ENCODE measurements around the gene TMEM130.
"Not testable (repeated sequence)": the region's sequence is repeated elsewhere in the genome, so short reads cannot be mapped to it uniquely, and the experiment has no call there.

TMEM130 gene

DNA sequence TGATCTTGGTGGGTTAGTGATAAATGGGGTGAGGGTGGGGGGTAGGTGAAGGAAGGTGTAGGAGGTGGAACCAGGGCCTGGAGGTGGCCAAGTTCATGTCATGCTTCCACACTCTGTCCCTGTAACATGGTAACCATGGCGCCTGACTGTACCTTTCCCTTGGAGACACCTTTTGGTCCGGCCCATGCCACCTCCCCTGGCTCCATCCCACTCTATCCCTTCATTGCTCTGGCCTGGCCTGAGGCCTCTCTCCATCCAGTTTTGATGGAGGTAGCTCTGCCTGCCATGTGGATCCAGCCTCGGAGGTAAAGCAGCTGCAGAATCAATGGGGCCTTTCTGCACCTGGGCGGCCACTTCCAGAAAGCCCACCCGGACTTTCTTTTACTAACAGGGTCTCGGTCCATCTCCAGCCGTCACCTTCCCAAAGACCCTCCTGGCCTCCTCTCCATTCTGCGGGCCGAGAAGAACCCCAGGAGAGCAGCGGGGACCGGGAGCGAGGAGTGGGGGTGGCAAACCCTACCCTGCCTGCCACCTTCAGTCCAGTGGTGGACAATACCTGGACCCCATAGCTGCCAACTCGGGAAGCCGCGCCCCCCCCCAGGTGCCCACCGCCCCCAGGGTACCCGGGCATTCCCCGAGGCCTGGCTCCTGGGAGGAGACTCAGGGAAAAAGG is 8.0 kb upstream of the TMEM130 start:
- no peak for DNase-seq (ENCODE audit: low read depth in 2 of 2)

- no peak for DNase-seq (ENCODE audit: low read depth in 2 of 2)
Observed at GRCh38 chr7:98877146-98877545, 7.3 kb upstream of the TMEM130 start.

GRCh38 chr7:98875501-98875900 is 5.7 kb upstream of the TMEM130 start:
- no peak for DNase-seq (ENCODE audit: low read depth in 2 of 2)

DNA sequence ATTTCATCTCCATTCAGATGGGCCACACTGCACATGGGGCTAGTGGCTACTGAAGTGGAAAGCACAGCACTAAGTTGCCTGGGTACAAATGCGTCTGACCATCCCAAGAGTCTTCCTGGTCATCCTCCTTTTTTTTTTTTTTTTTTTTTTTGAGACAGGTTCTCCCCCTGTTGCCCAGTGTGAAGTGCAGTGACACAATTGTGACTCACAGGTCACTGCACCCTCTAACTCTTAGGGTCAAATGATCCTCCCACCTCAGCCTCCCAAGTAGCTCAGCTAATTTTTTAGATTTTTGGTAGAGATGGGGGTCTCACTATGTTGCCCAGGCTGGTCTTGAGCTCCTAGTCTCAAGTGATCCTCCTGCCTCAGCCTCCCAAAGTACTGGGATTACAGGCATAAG is 5.1 kb upstream of the TMEM130 start:
- DNase-seq (ENCODE audit: low read depth in 2 of 2), result no peak

DNA sequence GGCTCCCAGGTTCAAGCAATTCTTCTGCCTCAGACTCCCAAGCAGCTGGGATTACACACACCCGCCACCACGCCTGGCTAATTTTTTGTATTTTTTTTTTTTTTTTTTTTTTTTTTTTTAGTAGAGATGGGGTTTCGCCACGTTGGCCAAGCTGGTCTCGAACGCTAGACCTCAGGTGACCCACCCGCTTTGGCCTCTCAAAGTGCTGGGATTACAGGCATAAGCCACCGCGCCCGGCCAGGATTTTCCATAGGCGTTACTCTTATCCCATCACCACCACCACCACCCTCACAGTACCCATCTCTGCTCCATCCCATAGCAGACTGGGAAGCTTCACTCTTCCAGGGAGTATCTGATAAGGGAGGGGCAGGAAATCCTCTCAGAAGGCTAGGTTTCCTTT is 3.8 kb upstream of the TMEM130 start:
- not testable (repeated sequence) for DNase-seq (ENCODE audit: low read depth in 2 of 2)

DNA sequence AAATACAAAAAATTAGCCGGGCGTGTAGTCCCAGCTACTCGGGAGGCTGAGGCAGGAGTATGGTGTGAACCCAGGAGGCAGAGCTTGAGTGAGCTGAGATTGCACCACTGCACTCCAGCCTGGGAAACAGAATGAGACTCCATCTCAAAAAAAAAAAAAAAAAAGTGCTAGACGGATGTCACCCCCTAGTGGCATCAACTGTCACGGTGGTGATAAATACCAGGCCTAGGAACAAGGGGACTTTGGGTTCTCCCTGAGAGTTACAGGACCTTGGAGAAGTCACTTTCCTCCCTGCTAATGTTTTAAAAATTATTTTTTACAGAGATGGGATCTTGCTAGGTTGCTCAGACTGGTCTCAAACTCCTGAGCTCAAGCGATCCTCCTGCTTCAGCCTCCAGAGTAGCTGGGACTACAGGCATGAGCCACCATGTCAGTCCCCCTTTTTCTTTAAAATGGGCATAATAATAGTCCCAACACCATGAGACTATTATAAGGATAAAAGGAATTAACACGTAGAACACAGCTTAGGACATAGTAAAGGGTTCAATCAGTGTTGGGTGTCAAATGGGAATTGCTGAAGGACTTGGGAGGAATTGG is 2.6 kb upstream of the TMEM130 start:
- no peak for DNase-seq (ENCODE audit: low read depth in 2 of 2)

- DNase-seq (ENCODE audit: low read depth in 2 of 2), result no peak
Observed at GRCh38 chr7:98870807-98871491, 1.1 kb upstream of the TMEM130 start.

DNA sequence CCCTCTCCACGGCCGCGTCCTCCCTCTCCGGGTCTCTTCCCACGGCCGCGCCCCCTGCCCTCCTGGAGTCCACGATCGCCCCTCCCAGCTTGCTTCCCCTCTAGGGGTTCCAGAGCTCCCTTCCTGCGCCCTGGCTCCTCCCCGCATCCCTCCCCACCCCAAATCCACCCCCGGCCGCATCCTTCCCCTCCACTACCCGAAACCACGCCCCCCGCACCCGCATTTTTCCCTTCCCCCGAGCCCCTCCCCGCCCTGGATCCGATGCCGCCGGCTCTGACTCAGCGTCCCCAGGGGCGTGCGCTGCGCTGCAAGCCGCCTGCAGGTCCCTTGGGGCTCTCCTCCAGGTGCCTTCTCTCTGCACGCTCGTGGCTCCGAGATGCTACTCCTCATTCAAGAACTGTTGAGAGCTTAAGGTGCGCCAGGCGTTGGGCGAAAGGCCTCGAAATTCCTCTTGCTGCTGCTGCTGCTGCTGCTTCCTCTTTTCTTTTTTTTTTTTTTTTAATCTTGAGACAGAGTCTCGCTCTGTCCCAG is 372 bp upstream of the TMEM130 start:
- DNase-seq (ENCODE audit: low read depth in 2 of 2), result peak in 1 of 2 experiments; percentile 22

GRCh38 chr7:98869027-98869596 is 702 bp downstream of the TMEM130 start:
- no peak for DNase-seq (ENCODE audit: low read depth in 2 of 2)

GRCh38 chr7:98868450-98868849 is 1.4 kb downstream of the TMEM130 start:
- no peak for DNase-seq (ENCODE audit: low read depth in 2 of 2)

- no peak for DNase-seq (ENCODE audit: low read depth in 2 of 2)
Observed at GRCh38 chr7:98866765-98867164, 3.0 kb downstream of the TMEM130 start.

DNA sequence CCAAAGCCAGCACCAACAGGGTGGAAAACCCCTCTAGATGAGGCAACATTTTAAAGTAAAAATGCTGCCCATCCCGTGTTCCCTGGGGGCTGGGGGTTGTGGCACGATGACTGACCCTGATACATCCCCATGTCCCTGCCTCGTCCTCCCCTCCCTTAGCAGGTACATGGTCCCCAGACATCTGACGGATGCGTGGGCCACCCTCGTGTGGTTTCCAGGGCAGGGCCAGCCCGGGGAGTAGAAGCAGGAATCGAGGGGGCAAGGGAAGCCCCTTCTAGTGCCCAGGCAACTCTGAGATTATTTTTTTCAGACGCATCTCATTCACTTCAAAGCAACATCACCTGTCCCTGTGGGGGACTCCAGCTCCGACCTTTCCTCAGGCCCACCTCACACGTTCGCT is 3.5 kb downstream of the TMEM130 start:
- DNase-seq (ENCODE audit: low read depth in 2 of 2), result no peak

GRCh38 chr7:98864731-98865453 is 4.9 kb downstream of the TMEM130 start:
- no peak for DNase-seq (ENCODE audit: low read depth in 2 of 2)

DNA sequence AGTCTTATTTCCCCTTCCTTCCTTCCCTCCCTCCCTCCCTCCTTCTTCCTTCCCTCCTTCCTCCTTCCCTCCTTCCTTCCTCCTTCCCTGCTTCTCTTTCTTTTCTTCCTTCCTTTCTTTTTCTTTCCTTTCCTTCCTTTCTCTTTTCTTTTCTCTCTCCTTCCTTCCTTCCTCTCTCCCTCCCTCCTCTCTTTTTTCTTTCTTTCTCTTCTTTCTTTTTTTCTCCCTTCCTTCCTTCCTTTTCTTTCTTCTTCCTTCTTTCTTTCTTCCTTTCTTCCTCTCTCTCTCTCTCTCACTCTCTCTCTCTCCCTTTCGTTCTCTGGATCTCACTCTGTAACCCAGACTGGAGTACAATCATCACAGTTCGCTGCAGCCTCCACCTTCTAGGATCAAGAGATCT is 6.2 kb downstream of the TMEM130 start:
- DNase-seq (ENCODE audit: low read depth in 2 of 2), result no peak

- no peak for DNase-seq (ENCODE audit: low read depth in 2 of 2)
Observed at GRCh38 chr7:98862716-98863420, 6.9 kb downstream of the TMEM130 start.

DNA sequence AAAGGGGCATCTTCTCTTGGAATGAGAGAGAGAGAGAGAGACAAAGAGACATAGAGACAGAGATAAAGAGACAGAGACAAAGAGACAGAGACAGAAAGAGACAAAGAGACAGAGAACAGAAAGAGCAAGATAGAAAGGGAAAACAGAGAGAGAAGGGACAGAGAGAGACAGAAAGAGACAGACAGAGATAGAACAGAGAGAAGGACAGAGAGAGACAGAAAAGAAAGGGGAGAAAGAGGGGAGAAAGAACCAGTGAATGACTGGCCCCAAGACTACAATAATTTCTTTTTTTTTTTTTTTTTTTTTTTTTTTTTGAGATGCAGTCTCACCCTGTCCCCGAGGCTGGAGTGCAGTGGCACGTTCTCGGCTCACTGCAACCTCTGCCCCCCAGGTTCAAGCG is 7.6 kb downstream of the TMEM130 start:
- DNase-seq (ENCODE audit: low read depth in 2 of 2), result no peak

- no peak for DNase-seq (ENCODE audit: low read depth in 2 of 2)
Observed at GRCh38 chr7:98860071-98860470, 9.7 kb downstream of the TMEM130 start.

GRCh38 chr7:98855610-98856422 is 14.0 kb downstream of the TMEM130 start:
- DNase-seq (ENCODE audit: low read depth in 2 of 2), result no peak

DNA sequence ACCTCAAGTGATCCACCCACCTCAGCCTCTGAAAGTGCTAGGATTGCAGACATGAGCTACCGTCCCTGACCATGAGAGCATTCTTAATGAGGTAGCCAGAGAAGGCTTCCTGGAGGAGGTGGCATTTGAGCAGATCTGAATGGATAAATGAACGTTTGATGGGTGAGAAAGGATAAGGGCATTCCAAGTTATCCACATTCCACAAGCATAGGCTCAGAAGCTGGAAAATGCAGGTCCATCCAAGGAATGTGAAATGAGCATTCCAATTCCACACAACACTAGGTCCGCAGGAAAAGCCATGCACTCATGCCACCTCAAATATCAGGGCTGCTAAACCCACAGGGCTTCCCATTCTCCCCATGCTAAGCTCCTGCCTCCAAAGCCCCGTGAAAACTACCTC is 17.0 kb downstream of the TMEM130 start:
- peak; percentile 38 to 39 for DNase-seq (ENCODE audit: low read depth in 2 of 2)

GRCh38 chr7:98848918-98849317 is 20.9 kb downstream of the TMEM130 start:
- no peak for DNase-seq (ENCODE audit: low read depth in 2 of 2)
